Measurements from ENCODE around the gene ITGB1.

GRCh38 chr10:32893434-32893833, 64.6 kb downstream of the ITGB1 start:
- TF ChIP-seq POLR2A (IDR thresholded peaks at IDR 0.05) = no peak
- TF ChIP-seq, protein P1, sequence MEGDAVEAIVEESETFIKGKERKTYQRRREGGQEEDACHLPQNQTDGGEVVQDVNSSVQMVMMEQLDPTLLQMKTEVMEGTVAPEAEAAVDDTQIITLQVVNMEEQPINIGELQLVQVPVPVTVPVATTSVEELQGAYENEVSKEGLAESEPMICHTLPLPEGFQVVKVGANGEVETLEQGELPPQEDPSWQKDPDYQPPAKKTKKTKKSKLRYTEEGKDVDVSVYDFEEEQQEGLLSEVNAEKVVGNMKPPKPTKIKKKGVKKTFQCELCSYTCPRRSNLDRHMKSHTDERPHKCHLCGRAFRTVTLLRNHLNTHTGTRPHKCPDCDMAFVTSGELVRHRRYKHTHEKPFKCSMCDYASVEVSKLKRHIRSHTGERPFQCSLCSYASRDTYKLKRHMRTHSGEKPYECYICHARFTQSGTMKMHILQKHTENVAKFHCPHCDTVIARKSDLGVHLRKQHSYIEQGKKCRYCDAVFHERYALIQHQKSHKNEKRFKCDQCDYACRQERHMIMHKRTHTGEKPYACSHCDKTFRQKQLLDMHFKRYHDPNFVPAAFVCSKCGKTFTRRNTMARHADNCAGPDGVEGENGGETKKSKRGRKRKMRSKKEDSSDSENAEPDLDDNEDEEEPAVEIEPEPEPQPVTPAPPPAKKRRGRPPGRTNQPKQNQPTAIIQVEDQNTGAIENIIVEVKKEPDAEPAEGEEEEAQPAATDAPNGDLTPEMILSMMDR (IDR thresholded peaks at IDR 0.05) = no peak

All from breast epithelium (tissue), 3 donors.